Measurements from ENCODE around the gene SAMD3.

GRCh38 chr6:130245267-130245666, 22.5 kb upstream of the SAMD3 start:
- TF ChIP-seq CTCF (IDR thresholded peaks at IDR 0.05; ENCODE audit: insufficient read depth, low read depth, low read length): no peak
- no peak for TF ChIP-seq EZH2 (IDR thresholded peaks at IDR 0.05; ENCODE audit: insufficient read depth, low read length)
